GM12878 (cell line): Measurements from ENCODE around the gene DTWD2. TPM values are rescaled to one million over a fixed set of nuclear protein-coding genes. Genes with fewer than 3 reads are reported as not detected.

Experiments used
- ATAC-seq: fragments of 200-7000 bp; cut with Tn5 transposase; 3 replicates; pipeline ENCODE4 v1.9.1; 2020; ENCODE audit warnings: mild to moderate bottlenecking, moderate library complexity
- BruUV-seq: library from RNA; stranded (reverse); fragments of 400-500 nt; replicated peaks from 2 replicates; lab custom pipeline; 2021; lab: Mats Ljungman, UMichigan
- CTCF ChIA-PET: fragments of 300-600 bp; sonication (Branson Sonifier 250); formaldehyde crosslinking; extraction: SDS; loops from one replicate; lab custom pipeline; 2021; ENCODE audit warnings: inconsistent platforms; lab: Yijun Ruan, JAX
- POLR2A ChIA-PET: fragments of 350-600 bp; formaldehyde crosslinking; extraction: SDS; loops from one replicate; lab custom pipeline; 2021; ENCODE audit warnings: inconsistent platforms; lab: Charles Lee
- RAD21 ChIA-PET: fragments of 300-600 bp; sonication (Branson Sonifier 250); formaldehyde crosslinking; loops from one replicate; lab custom pipeline; 2023; ENCODE audit warnings: antibody characterized with exemption; ENCODE audit not compliant: unreplicated experiment; lab: Charles Lee
- SMC1A ChIA-PET: fragments of 300-600 bp; sonication (Branson Sonifier 250); formaldehyde crosslinking; loops from one replicate; lab custom pipeline; 2023; ENCODE audit not compliant: unreplicated experiment, uncharacterized antibody; lab: Charles Lee
- DNase-seq: peaks from one replicate; pipeline ENCODE4 v3.0.0-alpha.2; 2011; ENCODE audit warnings: low read depth, low spot score
- FAIRE-seq: peaks from 3 replicates; lab custom pipeline; 2011; peaks lifted over from hg19 to GRCh38; lab: Jason Lieb, UNC
- H2AFZ ChIP-seq: 2 replicates; pipeline ENCODE4 v1.6.0; 2011; ENCODE audit warnings: low read depth, low read length, control low read depth; ENCODE audit not compliant: control insufficient read depth
- H3K27ac ChIP-seq: 2 replicates; pipeline ENCODE4 v1.5.1; 2011; ENCODE audit warnings: control low read depth; ENCODE audit not compliant: control insufficient read depth, insufficient read depth
- H3K27me3 ChIP-seq, 2 experiments: replicated peaks in 1 of 2; 2 replicates each; pipeline versions ENCODE4 v1.6.0 to v1.6.1; 2011; ENCODE audit warnings: low read length in 1 of 2; ENCODE audit not compliant: control insufficient read depth in 2 of 2, insufficient read depth in 2 of 2
- H3K36me3 ChIP-seq, 2 experiments: 2 replicates each; pipeline ENCODE4 v1.5.1; 2011; ENCODE audit warnings: low read length in 1 of 2; ENCODE audit not compliant: control insufficient read depth in 2 of 2, insufficient read depth in 2 of 2
- H3K4me1 ChIP-seq: 2 replicates; pipeline ENCODE4 v1.6.1; 2011; ENCODE audit warnings: mild to moderate bottlenecking, low read length, moderate library complexity, mixed read lengths; ENCODE audit not compliant: control insufficient read depth, insufficient read depth
- H3K4me2 ChIP-seq: 2 replicates; pipeline ENCODE4 v1.6.0; 2011; ENCODE audit warnings: control low read depth; ENCODE audit not compliant: control insufficient read depth, insufficient read depth
- H3K4me3 ChIP-seq: fragments of 200-600 bp; sonication (generic); 2 replicates; pipeline ENCODE4 v1.5.1; 2016
- H3K79me2 ChIP-seq: 2 replicates; pipeline ENCODE4 v1.6.0; 2011; ENCODE audit warnings: low read length; ENCODE audit not compliant: control insufficient read depth, insufficient read depth
- H3K9ac ChIP-seq: 2 replicates; pipeline ENCODE4 v1.8.0; 2011; ENCODE audit warnings: low read length, control low read depth, mixed read lengths; ENCODE audit not compliant: control insufficient read depth, insufficient read depth
- H3K9me3 ChIP-seq: replicated peaks from 3 replicates; pipeline ENCODE4 v1.5.1; 2011; ENCODE audit warnings: mild to moderate bottlenecking, low read length; ENCODE audit not compliant: control insufficient read depth, insufficient read depth
- H4K20me1 ChIP-seq: 2 replicates; pipeline ENCODE4 v1.6.0; 2011; ENCODE audit not compliant: control insufficient read depth, insufficient read depth
- EP300 ChIP-seq, 2 experiments: fragments of 150-350 bp in 1 of 2; IDR thresholded peaks; 2 replicates each; pipeline ENCODE4 v1.6.1; 2011 to 2012; ENCODE audit warnings: low read depth in 2 of 2, low read length in 2 of 2, borderline replicate concordance in 1 of 2, improper control_type of control experiment in 1 of 2, inconsistent platforms in 1 of 2; ENCODE audit not compliant: control insufficient read depth in 1 of 2
- ESRRA ChIP-seq: IDR thresholded peaks from 2 replicates; pipeline ENCODE4 v1.6.1; 2012; ENCODE audit warnings: mild to moderate bottlenecking, low read length, improper control_type of control experiment
- IKZF2 ChIP-seq, 2 experiments: fragments of 450-650 bp; IDR thresholded peaks; 2 replicates each; pipeline ENCODE4 v1.6.1; 2017; ENCODE audit warnings: mild to moderate bottlenecking in 2 of 2, moderate library complexity in 2 of 2
- JUNB ChIP-seq: IDR thresholded peaks from 2 replicates; pipeline ENCODE4 v1.6.1; 2016; ENCODE audit warnings: antibody characterized with exemption, mild to moderate bottlenecking
- PAX5 ChIP-seq: IDR thresholded peaks from 2 replicates; pipeline ENCODE4 v1.6.1; 2011; ENCODE audit warnings: low read depth, low read length, borderline replicate concordance
- PAX8 ChIP-seq: fragments of 450-650 bp; IDR thresholded peaks from 2 replicates; pipeline ENCODE4 v1.6.1; 2017; ENCODE audit warnings: mild to moderate bottlenecking, moderate library complexity
- RBBP5 ChIP-seq: fragments of 200-600 bp; sonication (generic); conservative IDR thresholded peaks from 2 replicates; pipeline ENCODE4 v1.6.1; 2016
- RUNX3 ChIP-seq: IDR thresholded peaks from 2 replicates; pipeline ENCODE4 v1.6.1; 2012; ENCODE audit warnings: low read length, inconsistent platforms
- SMAD1 ChIP-seq: fragments of 450-650 bp; IDR thresholded peaks from 2 replicates; pipeline ENCODE4 v1.6.1; 2018; ENCODE audit warnings: mild to moderate bottlenecking, low read depth; ENCODE audit not compliant: partially characterized antibody
- SREBF1 ChIP-seq: IDR thresholded peaks from 2 replicates; pipeline ENCODE4 v1.6.1; 2012; ENCODE audit warnings: mild to moderate bottlenecking, low read length
- STAT1 ChIP-seq: fragments of 450-650 bp; conservative IDR thresholded peaks from 2 replicates; pipeline ENCODE4 v1.6.1; 2014; ENCODE audit warnings: antibody characterized with exemption, mild to moderate bottlenecking
- ZNF24 ChIP-seq: fragments of 450-650 bp; IDR thresholded peaks from 2 replicates; pipeline ENCODE4 v1.6.1; 2017; ENCODE audit warnings: antibody characterized with exemption, mild to moderate bottlenecking
- ZNF384 ChIP-seq: IDR thresholded peaks from 2 replicates; pipeline ENCODE4 v1.6.1; 2012; ENCODE audit warnings: low read depth, mild to moderate bottlenecking, low read length, improper control_type of control experiment, borderline replicate concordance
- ZNF622 ChIP-seq: fragments of 450-650 bp; IDR thresholded peaks from 2 replicates; pipeline ENCODE4 v1.6.1; 2017; ENCODE audit warnings: mild to moderate bottlenecking, inconsistent platforms
- WGBS: methylation state at CpG from one replicate; pipeline ENCODE4 v1.1.6; 2016; ENCODE audit warnings: low lambda C conversion rate; ENCODE audit not compliant: insufficient replicate concordance, insufficient coverage; ENCODE audit errors: missing lambda C conversion rate; 5-methylcytosine and 5-hydroxymethylcytosine counted together
- in situ Hi-C: fragments of 300-500 bp; cut with MboI; formaldehyde crosslinking; loops from 9 replicates; pipeline ENCODE4 v1.14.3; 2018; ENCODE audit warnings: mixed read lengths
- intact Hi-C: fragments of 100-400 bp; cut with micrococcal nuclease; formaldehyde crosslinking; loops from one replicate; pipeline ENCODE4 v1.14.2; 2022; ENCODE audit not compliant: unreplicated experiment
- polyA plus RNA-seq, 11 experiments: library from polyadenylated mRNA; depleted of rRNA in 4 of 11; unstranded in 6 of 11; stranded (reverse) in 5 of 11; fragments of >200 nt; fragmentation: Nextera tagmentation in 4 of 11; fragmentation: Illumina TruSeq in 1 of 11; extraction: Ambion mirVana in 4 of 11; extraction: Trizol in 1 of 11; gene quantifications; 1 replicate in 1 of 11; 2 replicates in 10 of 11; pipeline versions ENCODE4 v1.2.1 to v1.2.3, GENCODE V29; 2011 to 2016; ENCODE audit warnings: inconsistent platforms in 2 of 11, missing spikeins in 2 of 11, low read depth in 1 of 11
- total RNA-seq, 4 experiments: library from RNA; depleted of rRNA in 3 of 4; stranded (reverse); fragments of >200 nt in 3 of 4; fragmentation: Illumina TruSeq in 1 of 4; extraction: Trizol in 1 of 4; gene quantifications; 2 replicates each; pipeline versions ENCODE4 v1.2.1 to v1.2.3, GENCODE V29; 2013 to 2021
- TF ChIP-seq, protein P1 (sequence below): fragments of 450-650 bp; formaldehyde crosslinking; IDR thresholded peaks from 2 replicates; pipeline ENCODE4 v1.4.0; 2020; ENCODE audit warnings: mild to moderate bottlenecking, moderate library complexity
- TF ChIP-seq, protein P2 (sequence below): fragments of 450-650 bp; IDR thresholded peaks from 2 replicates; pipeline ENCODE4 v1.6.1; 2016; ENCODE audit warnings: mild to moderate bottlenecking

Gene DTWD2
- total and polyA plus RNA-seq, 10 of the 15 experiments (the other 5 are each of a cell fraction or from before 2014, with no cell fraction given), result 0.93 to 8.4 (median 5.1) TPM

DNA sequence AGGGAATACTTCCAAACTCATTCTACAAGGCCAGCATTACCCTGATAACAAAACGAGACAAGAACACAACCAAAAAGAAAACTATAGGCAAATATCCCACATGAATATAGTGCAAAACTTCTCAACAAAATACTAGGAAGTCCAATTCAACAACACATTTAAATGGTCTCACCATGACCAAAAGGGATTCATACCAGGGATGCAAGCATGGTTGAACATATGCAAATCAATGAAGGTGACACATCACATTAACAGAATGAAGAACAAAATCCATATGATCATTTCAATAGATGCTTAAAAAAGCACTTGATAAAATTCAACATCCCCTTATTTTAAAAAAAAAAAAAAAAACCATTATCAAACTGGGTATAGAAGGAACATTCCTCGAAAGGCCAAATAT is 186.0 kb downstream of the DTWD2 start:
- FAIRE-seq, result no peak
- H3K36me3 ChIP-seq, result no peaks in the 10 kb centered on the region

More for the DNA sequence above, 186.0 kb downstream of the DTWD2 start:
- ChIA-PET CTCF (interaction anchor here (0.6 to 2.6 kb wide), 3 partner anchors 11 to 14 kb away, joined by 3 to 12 read pairs (median 3); no protein-coding TSS in a partner anchor), POLR2A (no interaction called here), SMC1A (no interaction called here), RAD21 (no interaction called here)
- Histone ChIP-seq H3K27ac (no peak overlapping the region), H3K4me3 (no peak overlapping the region), H3K4me2 (no peak overlapping the region), H3K9me3 (no peaks in the 10 kb centered on the region), H3K4me1 (no peaks in the 10 kb centered on the region), H3K79me2 (no peaks in the 10 kb centered on the region), H4K20me1 (no peaks in the 10 kb centered on the region), H2AFZ (no peak overlapping the region), H3K9ac (no peak overlapping the region), H3K27me3 (no peaks in the 10 kb centered on the region)
- DNase-seq, result no peak
- no TSS peak for BruUV-seq
- intact Hi-C loops, result no loop called here
- in situ Hi-C loops, result no loop called here
- 41% methylated on average over 2 of the region's 2 CpGs for WGBS
- no peak for ATAC-seq
- TF ChIP-seq PAX5, result no peak
- no peak for TF ChIP-seq IKZF2 (IDR thresholded peaks at IDR 0.05)
- no peak for TF ChIP-seq RBBP5
- TF ChIP-seq SMAD1, result no peak
- no peak for TF ChIP-seq RUNX3
- TF ChIP-seq ZNF384, result no peak
- no peak for TF ChIP-seq EP300 (IDR thresholded peaks at IDR 0.05; ENCODE audit: borderline replicate concordance in 1 of 2, control insufficient read depth in 1 of 2, low read depth in 2 of 2, low read length in 2 of 2)
- TF ChIP-seq SREBF1, result no peak
- no peak for TF ChIP-seq JUNB
- no peak for TF ChIP-seq STAT1
- no peak for TF ChIP-seq ZNF24
- no peak for TF ChIP-seq ESRRA
- TF ChIP-seq ZNF622, result no peak
- TF ChIP-seq, protein P1, sequence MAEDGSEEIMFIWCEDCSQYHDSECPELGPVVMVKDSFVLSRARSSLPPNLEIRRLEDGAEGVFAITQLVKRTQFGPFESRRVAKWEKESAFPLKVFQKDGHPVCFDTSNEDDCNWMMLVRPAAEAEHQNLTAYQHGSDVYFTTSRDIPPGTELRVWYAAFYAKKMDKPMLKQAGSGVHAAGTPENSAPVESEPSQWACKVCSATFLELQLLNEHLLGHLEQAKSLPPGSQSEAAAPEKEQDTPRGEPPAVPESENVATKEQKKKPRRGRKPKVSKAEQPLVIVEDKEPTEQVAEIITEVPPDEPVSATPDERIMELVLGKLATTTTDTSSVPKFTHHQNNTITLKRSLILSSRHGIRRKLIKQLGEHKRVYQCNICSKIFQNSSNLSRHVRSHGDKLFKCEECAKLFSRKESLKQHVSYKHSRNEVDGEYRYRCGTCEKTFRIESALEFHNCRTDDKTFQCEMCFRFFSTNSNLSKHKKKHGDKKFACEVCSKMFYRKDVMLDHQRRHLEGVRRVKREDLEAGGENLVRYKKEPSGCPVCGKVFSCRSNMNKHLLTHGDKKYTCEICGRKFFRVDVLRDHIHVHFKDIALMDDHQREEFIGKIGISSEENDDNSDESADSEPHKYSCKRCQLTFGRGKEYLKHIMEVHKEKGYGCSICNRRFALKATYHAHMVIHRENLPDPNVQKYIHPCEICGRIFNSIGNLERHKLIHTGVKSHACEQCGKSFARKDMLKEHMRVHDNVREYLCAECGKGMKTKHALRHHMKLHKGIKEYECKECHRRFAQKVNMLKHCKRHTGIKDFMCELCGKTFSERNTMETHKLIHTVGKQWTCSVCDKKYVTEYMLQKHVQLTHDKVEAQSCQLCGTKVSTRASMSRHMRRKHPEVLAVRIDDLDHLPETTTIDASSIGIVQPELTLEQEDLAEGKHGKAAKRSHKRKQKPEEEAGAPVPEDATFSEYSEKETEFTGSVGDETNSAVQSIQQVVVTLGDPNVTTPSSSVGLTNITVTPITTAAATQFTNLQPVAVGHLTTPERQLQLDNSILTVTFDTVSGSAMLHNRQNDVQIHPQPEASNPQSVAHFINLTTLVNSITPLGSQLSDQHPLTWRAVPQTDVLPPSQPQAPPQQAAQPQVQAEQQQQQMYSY (CRISPR knock-in tag), result no peak
- TF ChIP-seq, protein P2, sequence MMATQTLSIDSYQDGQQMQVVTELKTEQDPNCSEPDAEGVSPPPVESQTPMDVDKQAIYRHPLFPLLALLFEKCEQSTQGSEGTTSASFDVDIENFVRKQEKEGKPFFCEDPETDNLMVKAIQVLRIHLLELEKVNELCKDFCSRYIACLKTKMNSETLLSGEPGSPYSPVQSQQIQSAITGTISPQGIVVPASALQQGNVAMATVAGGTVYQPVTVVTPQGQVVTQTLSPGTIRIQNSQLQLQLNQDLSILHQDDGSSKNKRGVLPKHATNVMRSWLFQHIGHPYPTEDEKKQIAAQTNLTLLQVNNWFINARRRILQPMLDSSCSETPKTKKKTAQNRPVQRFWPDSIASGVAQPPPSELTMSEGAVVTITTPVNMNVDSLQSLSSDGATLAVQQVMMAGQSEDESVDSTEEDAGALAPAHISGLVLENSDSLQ, result no peak
- TF ChIP-seq PAX8, result no peak
